GM12878 (cell line): ENCODE data around the gene TUBB.

Experiments
- DPF2 ChIP-seq: fragments of 450-650 bp; IDR thresholded peaks from 2 replicates; pipeline ENCODE4 v1.6.1; 2017; ENCODE audit warnings: mild to moderate bottlenecking
- JUND ChIP-seq: IDR thresholded peaks from 2 replicates; pipeline ENCODE4 v1.6.1; 2012; ENCODE audit warnings: low read depth, mild to moderate bottlenecking, low read length, improper control_type of control experiment, moderate library complexity
- MAX ChIP-seq: IDR thresholded peaks from 2 replicates; pipeline ENCODE4 v1.6.1; 2012; ENCODE audit warnings: low read depth, low read length, improper control_type of control experiment
- POLR2A ChIP-seq: IDR thresholded peaks from 2 replicates; pipeline ENCODE4 v1.6.1; 2011; ENCODE audit warnings: low read depth, mild to moderate bottlenecking, low read length
- SP1 ChIP-seq: IDR thresholded peaks from one replicate; pipeline ENCODE4 v1.6.1; 2011; ENCODE audit warnings: low read depth, low read length
- USF2 ChIP-seq: IDR thresholded peaks from 2 replicates; pipeline ENCODE4 v1.6.1; 2011; ENCODE audit warnings: low read depth, low read length, improper control_type of control experiment, borderline replicate concordance
- TF ChIP-seq, protein P1 (sequence below), 3 experiments: IDR thresholded peaks in 2 of 3; conservative IDR thresholded peaks in 1 of 3; 2 replicates each; pipeline ENCODE4 v1.5.1; 2011; ENCODE audit warnings: low read depth in 3 of 3, low read length in 3 of 3, mild to moderate bottlenecking in 3 of 3, control low read depth in 2 of 3, moderate library complexity in 2 of 3, inconsistent platforms in 1 of 3, mixed read lengths in 1 of 3; ENCODE audit not compliant: control insufficient read depth in 2 of 3, insufficient read depth in 1 of 3; ENCODE audit errors: extremely low read depth in 1 of 3

DNA sequence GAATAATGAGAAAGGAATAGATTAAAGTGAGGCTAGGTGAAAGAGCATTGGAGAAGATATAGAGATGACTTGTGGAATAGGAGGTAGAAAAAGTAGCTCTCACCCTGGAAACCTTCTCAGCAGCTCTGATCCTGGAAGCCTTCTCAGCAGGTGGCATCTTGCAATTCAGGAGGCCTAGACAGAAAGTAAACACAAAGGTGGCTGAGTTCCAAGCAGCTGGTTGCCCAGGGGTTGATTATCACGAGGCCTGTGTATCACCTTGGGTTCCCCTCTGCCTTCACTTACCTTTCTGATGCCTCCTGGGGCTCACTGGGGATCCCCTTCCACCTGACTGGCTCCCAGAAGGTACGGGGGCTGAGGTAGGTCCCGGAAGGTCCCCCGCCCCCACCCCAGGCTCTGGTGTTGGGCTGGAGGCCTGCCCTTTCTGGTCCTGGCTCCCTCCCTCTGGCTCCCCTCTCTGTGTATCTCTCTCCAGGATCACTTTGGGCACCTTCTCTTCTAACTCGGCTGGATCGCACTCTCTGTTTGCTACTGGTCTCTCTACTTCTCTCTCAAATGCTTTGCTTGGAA, 12.8 kb upstream of the TUBB start:
- no peak for TF ChIP-seq DPF2
- TF ChIP-seq, protein P1, sequence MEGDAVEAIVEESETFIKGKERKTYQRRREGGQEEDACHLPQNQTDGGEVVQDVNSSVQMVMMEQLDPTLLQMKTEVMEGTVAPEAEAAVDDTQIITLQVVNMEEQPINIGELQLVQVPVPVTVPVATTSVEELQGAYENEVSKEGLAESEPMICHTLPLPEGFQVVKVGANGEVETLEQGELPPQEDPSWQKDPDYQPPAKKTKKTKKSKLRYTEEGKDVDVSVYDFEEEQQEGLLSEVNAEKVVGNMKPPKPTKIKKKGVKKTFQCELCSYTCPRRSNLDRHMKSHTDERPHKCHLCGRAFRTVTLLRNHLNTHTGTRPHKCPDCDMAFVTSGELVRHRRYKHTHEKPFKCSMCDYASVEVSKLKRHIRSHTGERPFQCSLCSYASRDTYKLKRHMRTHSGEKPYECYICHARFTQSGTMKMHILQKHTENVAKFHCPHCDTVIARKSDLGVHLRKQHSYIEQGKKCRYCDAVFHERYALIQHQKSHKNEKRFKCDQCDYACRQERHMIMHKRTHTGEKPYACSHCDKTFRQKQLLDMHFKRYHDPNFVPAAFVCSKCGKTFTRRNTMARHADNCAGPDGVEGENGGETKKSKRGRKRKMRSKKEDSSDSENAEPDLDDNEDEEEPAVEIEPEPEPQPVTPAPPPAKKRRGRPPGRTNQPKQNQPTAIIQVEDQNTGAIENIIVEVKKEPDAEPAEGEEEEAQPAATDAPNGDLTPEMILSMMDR (IDR thresholded peaks at IDR 0.05 in 2 of 3, conservative IDR thresholded peaks at IDR 0.05 in 1 of 3; ENCODE audit: control insufficient read depth in 2 of 3, extremely low read depth in 1 of 3, insufficient read depth in 1 of 3, low read depth in 3 of 3, low read length in 3 of 3), result no peak
- TF ChIP-seq SP1, result no peak
- no peak for TF ChIP-seq MAX
- no peak for TF ChIP-seq USF2
- no peak for TF ChIP-seq JUND
- TF ChIP-seq POLR2A, result no peak
